LNCaP clone FGC (cell line): ENCODE data around the gene BACH2.
"Not testable (repeated sequence)": the region's sequence is repeated elsewhere in the genome, so short reads cannot be mapped to it uniquely, and the experiment has no call there.

Experiments
- DNase-seq: peaks from one replicate; pipeline ENCODE4 v3.0.0-alpha.2; 2011; ENCODE audit warnings: low read depth
- H3K4me3 ChIP-seq: 2 replicates; pipeline ENCODE4 v1.5.1; 2011; ENCODE audit warnings: mild to moderate bottlenecking, low read depth, low read length, control low read depth
- TF ChIP-seq, protein P1 (sequence below): IDR thresholded peaks from 2 replicates; pipeline ENCODE4 v1.5.1; 2012; ENCODE audit warnings: mild to moderate bottlenecking; ENCODE audit not compliant: control insufficient read depth, insufficient read depth; ENCODE audit errors: extremely low read depth

The BACH2 gene

DNA sequence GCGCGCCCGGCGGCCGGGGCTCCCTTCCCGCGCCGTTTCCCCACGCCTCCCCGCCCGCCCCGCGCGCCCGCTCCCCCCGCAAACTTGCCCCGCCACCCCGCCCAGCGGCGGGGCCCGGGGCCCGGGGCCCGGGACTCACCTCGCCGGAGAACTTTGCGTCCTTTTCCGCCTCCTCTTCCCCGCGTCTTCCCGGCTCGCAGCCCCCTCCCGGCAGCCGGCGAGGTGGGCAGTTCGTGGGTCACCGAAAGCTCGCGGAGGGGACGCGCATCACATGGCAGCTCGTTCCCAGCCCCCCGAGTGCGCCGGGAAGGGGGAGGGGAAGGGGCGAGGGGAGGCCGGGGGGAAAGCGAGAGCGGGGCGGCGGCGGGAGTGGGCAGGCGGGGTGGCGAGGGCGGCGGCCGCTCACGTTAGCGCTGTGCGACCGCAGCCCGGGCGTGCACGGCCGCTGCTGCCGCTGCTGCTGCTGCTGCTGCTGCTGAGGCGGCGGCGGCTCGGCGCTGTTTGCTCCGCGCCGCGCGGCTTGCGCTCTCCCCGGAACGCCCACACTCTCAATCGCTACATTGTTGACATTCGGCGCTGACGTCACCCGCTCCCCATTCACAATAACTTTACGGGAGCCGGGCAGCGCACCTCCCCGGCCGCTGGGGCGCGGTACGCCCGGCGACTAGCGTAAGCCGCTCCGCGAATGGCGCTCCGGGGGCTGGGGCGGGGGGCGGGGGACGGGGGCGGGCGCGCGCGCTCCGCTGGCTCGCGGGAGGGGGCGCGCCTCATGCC, at the start of gene BACH2:
Gene BACH2, minus strand, starts transcription at position 503 of the 774 bp plus-strand sequence. CDS start 287,999 bp downstream, outside the sequence.
- DNase-seq: no peak
- TF ChIP-seq, protein P1, sequence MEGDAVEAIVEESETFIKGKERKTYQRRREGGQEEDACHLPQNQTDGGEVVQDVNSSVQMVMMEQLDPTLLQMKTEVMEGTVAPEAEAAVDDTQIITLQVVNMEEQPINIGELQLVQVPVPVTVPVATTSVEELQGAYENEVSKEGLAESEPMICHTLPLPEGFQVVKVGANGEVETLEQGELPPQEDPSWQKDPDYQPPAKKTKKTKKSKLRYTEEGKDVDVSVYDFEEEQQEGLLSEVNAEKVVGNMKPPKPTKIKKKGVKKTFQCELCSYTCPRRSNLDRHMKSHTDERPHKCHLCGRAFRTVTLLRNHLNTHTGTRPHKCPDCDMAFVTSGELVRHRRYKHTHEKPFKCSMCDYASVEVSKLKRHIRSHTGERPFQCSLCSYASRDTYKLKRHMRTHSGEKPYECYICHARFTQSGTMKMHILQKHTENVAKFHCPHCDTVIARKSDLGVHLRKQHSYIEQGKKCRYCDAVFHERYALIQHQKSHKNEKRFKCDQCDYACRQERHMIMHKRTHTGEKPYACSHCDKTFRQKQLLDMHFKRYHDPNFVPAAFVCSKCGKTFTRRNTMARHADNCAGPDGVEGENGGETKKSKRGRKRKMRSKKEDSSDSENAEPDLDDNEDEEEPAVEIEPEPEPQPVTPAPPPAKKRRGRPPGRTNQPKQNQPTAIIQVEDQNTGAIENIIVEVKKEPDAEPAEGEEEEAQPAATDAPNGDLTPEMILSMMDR: no peak
- no peak within 1 kb of the TSS for H3K4me3 ChIP-seq

DNA sequence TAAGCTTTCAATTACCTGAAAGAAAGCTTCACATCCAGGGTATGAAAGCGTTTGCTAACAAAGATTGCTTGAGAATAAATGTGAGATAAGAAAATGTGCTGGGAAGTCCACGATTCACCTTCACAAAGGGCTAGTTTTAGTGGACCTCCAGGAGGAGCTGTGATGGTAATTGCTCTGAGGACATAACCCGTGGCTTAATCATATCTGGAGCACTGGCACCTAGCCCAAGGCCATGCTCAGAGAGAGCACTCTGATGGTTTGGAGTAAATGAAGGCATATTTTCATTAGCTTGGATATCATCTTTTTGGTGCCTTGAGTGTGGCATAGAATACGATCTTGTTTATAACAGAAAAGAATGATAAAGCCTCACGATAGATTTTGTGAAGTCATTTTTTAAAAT, 46.9 kb upstream of the BACH2 start:
- DNase-seq: no peak
- TF ChIP-seq, protein P1: no peak
- H3K4me3 ChIP-seq: no peak overlapping the region

DNA sequence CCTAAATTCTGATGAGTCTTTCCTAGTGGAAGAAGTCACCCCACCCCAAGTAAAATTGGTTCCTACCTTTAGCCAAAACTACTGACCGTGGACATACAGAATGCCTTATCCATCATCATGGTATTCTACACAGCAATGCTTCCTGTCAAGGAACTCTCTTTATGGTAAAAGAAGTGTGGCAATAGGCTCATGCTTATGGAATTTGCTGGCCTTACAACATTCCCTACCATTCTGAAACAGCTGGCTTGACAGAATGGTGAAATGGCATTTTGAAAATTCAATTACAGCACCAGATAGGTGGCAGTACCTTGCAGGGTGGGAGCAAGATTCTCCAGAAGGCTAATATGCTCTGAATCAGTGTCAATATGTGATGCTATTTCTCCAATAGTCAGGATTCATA, 41.8 kb upstream of the BACH2 start:
- TF ChIP-seq, protein P1: no peak
- H3K4me3 ChIP-seq: no peak overlapping the region
- no peak for DNase-seq

DNA sequence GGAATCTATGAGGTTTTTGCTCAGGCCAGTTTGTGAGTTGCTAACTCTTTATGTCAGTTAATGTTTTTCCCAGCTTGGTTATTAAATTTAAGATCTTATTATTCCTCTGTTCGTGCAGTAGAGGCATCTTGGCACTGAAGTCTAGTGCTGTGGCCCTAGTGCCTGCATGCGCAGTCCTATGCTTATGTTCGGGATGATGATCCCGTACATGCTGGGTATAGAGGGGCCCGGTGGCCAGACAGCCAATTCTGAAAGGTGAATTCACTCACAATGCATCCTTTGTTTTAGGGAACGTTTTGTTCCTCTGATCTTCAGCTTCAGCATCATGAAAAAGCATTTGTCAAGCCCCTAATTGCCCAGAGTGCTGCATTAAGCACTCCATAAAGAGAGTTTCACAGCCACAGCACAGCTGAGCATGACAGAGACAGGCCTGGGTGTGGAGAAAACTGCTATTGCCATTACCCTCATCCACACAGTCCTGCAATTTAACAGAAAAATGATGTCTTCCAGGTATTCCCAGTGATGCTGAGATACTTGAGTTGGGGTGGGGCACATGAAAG, 39.8 kb upstream of the BACH2 start:
- TF ChIP-seq, protein P1: no peak
- DNase-seq: no peak
- H3K4me3 ChIP-seq: no peak overlapping the region

DNA sequence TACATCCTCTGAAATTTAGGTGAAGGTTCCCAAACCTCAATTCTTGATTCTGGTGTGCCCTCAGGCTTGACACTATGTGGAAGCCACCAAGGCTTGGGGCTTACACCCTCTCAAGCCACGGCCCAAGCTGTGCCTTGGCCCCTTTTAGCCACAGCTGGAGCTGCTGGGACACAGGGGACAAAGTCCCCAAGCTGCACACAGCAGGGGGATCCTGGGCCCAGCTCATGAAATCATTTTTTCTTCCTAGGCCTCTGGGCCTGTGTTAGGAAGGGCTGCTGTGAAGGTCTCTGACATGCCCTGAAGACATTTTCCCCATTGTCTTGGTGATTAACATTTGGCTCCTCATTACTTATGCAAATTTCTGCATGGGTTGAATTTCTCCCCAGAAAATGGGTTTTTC, 37.3 kb upstream of the BACH2 start:
- H3K4me3 ChIP-seq: no peak overlapping the region
- DNase-seq: no peak
- TF ChIP-seq, protein P1: no peak

DNA sequence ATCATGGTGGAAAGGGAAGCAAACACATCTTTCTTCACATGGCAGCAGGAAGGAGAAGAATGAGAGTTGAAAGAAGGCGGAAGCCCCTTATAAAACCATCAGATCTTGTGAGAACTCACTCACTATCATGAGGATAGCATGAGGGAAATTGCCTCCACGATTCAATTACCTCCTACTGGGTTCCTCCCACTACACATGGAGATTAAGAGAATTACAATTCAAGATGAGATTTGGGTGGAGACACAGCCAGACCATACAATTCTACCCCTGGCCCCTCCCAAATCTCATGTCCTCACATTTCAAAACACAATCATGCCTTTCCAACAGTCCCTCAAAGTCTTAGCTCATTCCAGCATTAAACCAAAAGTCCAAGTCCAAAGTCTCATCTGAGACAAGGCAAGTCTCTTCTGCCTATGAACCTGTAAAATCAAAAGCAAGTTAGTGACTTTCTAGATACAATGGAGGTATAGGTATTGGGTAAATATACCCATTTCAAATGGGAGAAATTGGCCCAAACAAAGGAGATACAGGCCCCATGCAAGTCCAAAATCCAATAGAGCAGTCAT, 36.4 kb upstream of the BACH2 start:
- DNase-seq: not testable (repeated sequence)

DNA sequence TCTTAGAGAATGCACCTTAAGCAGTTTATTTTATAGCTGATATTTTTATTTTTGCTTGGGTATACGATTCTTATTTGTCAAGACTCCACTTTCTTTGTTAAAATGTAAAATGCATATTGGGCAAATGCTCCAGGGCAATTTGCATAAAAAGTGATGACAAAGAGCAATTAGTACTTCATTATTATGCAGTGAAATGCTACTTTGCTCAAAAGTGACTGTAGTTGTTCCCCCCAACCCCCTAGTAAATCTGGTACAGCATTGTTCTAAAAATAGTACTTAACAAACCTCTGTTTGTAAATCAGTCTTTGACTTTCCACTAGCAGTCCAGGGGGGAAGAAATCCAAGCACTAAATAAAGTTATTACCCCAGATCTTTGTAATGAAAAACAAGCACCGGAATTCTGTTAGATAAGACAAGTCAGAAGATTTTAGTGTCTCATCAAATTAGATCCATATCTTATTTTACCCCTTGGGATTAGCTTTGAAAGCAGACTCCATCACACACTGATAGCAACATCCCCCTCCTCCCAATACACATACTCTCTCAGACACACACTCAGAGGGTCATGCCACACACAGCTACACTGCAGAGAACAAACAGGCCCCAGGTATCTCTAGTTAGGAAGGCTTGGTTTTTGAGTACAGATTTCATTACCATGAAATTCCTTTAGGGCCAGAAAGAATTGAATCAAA, 32.9 kb upstream of the BACH2 start:
- DNase-seq: no peak
- TF ChIP-seq, protein P1: no peak
- no peak overlapping the region for H3K4me3 ChIP-seq

More for the DNA sequence above, 36.4 kb upstream of the BACH2 start:
- not testable (repeated sequence) for H3K4me3 ChIP-seq
